Panc1 (cell line): Measurements from ENCODE around the gene DGAT2.

Source experiments
- CTCF ChIP-seq: fragments of 450-650 bp; IDR thresholded peaks from 2 replicates; pipeline ENCODE4 v1.5.1; 2017; ENCODE audit warnings: mild to moderate bottlenecking
- SIN3A ChIP-seq: IDR thresholded peaks from 2 replicates; pipeline ENCODE4 v1.6.1; 2012; ENCODE audit warnings: low read depth, mild to moderate bottlenecking, low read length, moderate library complexity, borderline replicate concordance; ENCODE audit not compliant: insufficient read depth
- TCF7L2 ChIP-seq: IDR thresholded peaks from 2 replicates; pipeline ENCODE4 v1.6.1; 2011; ENCODE audit warnings: mild to moderate bottlenecking, low read depth, low read length, inconsistent platforms

GRCh38 chr11:75814677-75815344 lies 46.2 kb downstream of the DGAT2 start, which contains the start of gene UVRAG:
- TF ChIP-seq CTCF (no peak), TCF7L2 (peak; percentile 52; the same call in 1 of the 2 replicates), SIN3A (peak; percentile 93; the same call in 1 of the 2 replicates)
